ENCODE measurements around the gene LRG1. TPM values are rescaled to one million over a fixed set of nuclear protein-coding genes. Genes with fewer than 3 reads are reported as not detected.

LRG1 gene
- polyA plus RNA-seq, 1 of the 3 experiments (the other 2 are of a cell fraction): 0.12 TPM

- CTCF ChIA-PET: interaction anchor here (3.9 kb wide), 1 partner anchor 12 kb away, joined by 22 read pairs; no protein-coding TSS in a partner anchor
- Histone ChIP-seq H3K4me1 (ENCODE audit: control insufficient read depth in 1 of 2, insufficient read depth in 2 of 2, low read depth in 1 of 2, low read length in 1 of 2) (peaks cover 0 to 3% of the 10 kb centered on the region in 2 experiments; a peak in 1 of 4 replicates), H2AFZ (ENCODE audit: low read depth) (no peak overlapping the region), H3F3A (replicated peaks; ENCODE audit: insufficient read depth) (no peaks in the 10 kb centered on the region), H3K27me3 (ENCODE audit: insufficient read depth) (no peaks in the 10 kb centered on the region), H3K79me2 (ENCODE audit: insufficient read depth) (no peaks in the 10 kb centered on the region), H3K9ac (no peak overlapping the region), H3K27ac (ENCODE audit: low read depth in 2 of 2, low read length in 1 of 2) (no peak overlapping the region), H3K4me2 (no peak overlapping the region), H3K9me2 (no peaks in the 10 kb centered on the region), H3K36me3 (replicated peaks in 1 of 2; ENCODE audit: control insufficient read depth in 1 of 2, insufficient read depth in 2 of 2, low read length in 1 of 2) (no peaks in the 10 kb centered on the region), H4K20me1 (ENCODE audit: insufficient read depth) (no peaks in the 10 kb centered on the region), H3K4me3 (ENCODE audit: low read depth in 2 of 2, low read length in 1 of 2) (no peak overlapping the region), H3K9me3 (no peaks in the 10 kb centered on the region)
- POLR2A ChIA-PET: no interaction called here
- no peak for DNase-seq
- 74% methylated on average over 16 of the region's 17 CpGs for WGBS (ENCODE audit: low lambda C conversion rate)
- TF ChIP-seq USF2 (IDR thresholded peaks at IDR 0.05; ENCODE audit: borderline replicate concordance, low read depth, low read length) (no peak), MAX (IDR thresholded peaks at IDR 0.05; ENCODE audit: low read depth) (no peak), FOSL2 (IDR thresholded peaks at IDR 0.05; ENCODE audit: borderline replicate concordance, low read depth) (no peak), RFX5 (IDR thresholded peaks at IDR 0.05; ENCODE audit: low read length) (no peak), ELF1 (IDR thresholded peaks at IDR 0.05) (no peak), EP300 (IDR thresholded peaks at IDR 0.05; ENCODE audit: borderline replicate concordance in 1 of 2, low read depth in 1 of 2, low read length in 1 of 2) (no peak), ZBTB33 (IDR thresholded peaks at IDR 0.05; ENCODE audit: borderline replicate concordance, low read depth) (no peak), GATA2 (CRISPR knock-in tag; IDR thresholded peaks at IDR 0.05) (no peak), NRF1 (IDR thresholded peaks at IDR 0.05; ENCODE audit: low read depth, low read length) (no peak), PBX3 (IDR thresholded peaks at IDR 0.05) (no peak), SMC3 (IDR thresholded peaks at IDR 0.05; ENCODE audit: low read depth, low read length) (no peak), POLR2AphosphoS5 (IDR thresholded peaks at IDR 0.05; ENCODE audit: low read depth, low read length) (no peak)
These were observed 26.6 kb downstream of the LRG1 start for GRCh38 chr19:4513248-4513647.

- Histone ChIP-seq H3K79me2 (ENCODE audit: insufficient read depth) (no peaks in the 10 kb centered on the region), H3K9ac (no peak overlapping the region), H3K27me3 (ENCODE audit: insufficient read depth) (no peaks in the 10 kb centered on the region), H3K9me2 (no peaks in the 10 kb centered on the region), H4K20me1 (ENCODE audit: insufficient read depth) (no peaks in the 10 kb centered on the region), H3K27ac (ENCODE audit: low read depth in 2 of 2, low read length in 1 of 2) (no peak overlapping the region), H3K36me3 (replicated peaks in 1 of 2; ENCODE audit: control insufficient read depth in 1 of 2, insufficient read depth in 2 of 2, low read length in 1 of 2) (no peaks in the 10 kb centered on the region), H3F3A (replicated peaks; ENCODE audit: insufficient read depth) (no peaks in the 10 kb centered on the region), H3K4me3 (ENCODE audit: low read depth in 2 of 2, low read length in 1 of 2) (no peak overlapping the region), H2AFZ (ENCODE audit: low read depth) (no peak overlapping the region), H3K9me3 (no peaks in the 10 kb centered on the region), H3K4me1 (ENCODE audit: control insufficient read depth in 1 of 2, insufficient read depth in 2 of 2, low read depth in 1 of 2, low read length in 1 of 2) (peaks cover 0 to 1% of the 10 kb centered on the region in 2 experiments; a peak in 1 of 4 replicates), H3K4me2 (no peak overlapping the region)
- WGBS (ENCODE audit: low lambda C conversion rate): 61% methylated on average over 7 of the region's 17 CpGs
- ChIA-PET CTCF (no interaction called here), POLR2A (no interaction called here)
- TF ChIP-seq GABPA (IDR thresholded peaks at IDR 0.05; ENCODE audit: low read depth) (no peak), MAX (IDR thresholded peaks at IDR 0.05; ENCODE audit: low read depth) (no peak), POLR2AphosphoS5 (IDR thresholded peaks at IDR 0.05; ENCODE audit: low read depth, low read length) (no peak), ZBTB33 (IDR thresholded peaks at IDR 0.05; ENCODE audit: borderline replicate concordance, low read depth) (no peak), EZH2phosphoT487 (IDR thresholded peaks at IDR 0.05; ENCODE audit: borderline replicate concordance, low read depth) (no peak), PBX3 (IDR thresholded peaks at IDR 0.05) (no peak), MEF2A (IDR thresholded peaks at IDR 0.05; ENCODE audit: borderline replicate concordance, low read depth) (no peak), FOSL2 (IDR thresholded peaks at IDR 0.05; ENCODE audit: borderline replicate concordance, low read depth) (no peak)
- DNase-seq: no peak
These were observed 27.8 kb downstream of the LRG1 start for GRCh38 chr19:4512070-4512469.

Data from SK-N-SH (cell line).